OCI-LY7 (cell line): ENCODE results near the gene CROT. TPM values are rescaled to one million over a fixed set of nuclear protein-coding genes. Genes with fewer than 3 reads are reported as not detected.

Source experiments
- BruUV-seq: library from RNA; stranded (reverse); fragments of 400-500 nt; replicated peaks from 2 replicates; lab custom pipeline; 2021; lab: Mats Ljungman, UMichigan
- CTCF ChIA-PET: fragments of 300-600 bp; sonication (Branson Sonifier 250); formaldehyde crosslinking; loops from one replicate; lab custom pipeline; 2022; ENCODE audit warnings: antibody characterized with exemption; ENCODE audit not compliant: unreplicated experiment; lab: Charles Lee
- POLR2A ChIA-PET: fragments of 300-600 bp; sonication (Branson Sonifier 250); formaldehyde crosslinking; loops from one replicate; lab custom pipeline; 2022; ENCODE audit warnings: antibody characterized with exemption; lab: Charles Lee
- DNase-seq: peaks from one replicate; pipeline ENCODE4 v3.0.0-alpha.2; 2015; ENCODE audit warnings: low spot score
- H2AFZ ChIP-seq: fragments of 200-600 bp; sonication (generic), shearing (Covaris generic); 2 replicates; pipeline ENCODE4 v1.6.1; 2014; ENCODE audit warnings: mild to moderate bottlenecking, antibody characterized with exemption, low read length, moderate library complexity
- H3K27ac ChIP-seq: fragments of 200-600 bp; sonication (generic); 2 replicates; pipeline ENCODE4 v1.5.1; 2014; ENCODE audit warnings: mixed run types, low read depth, mild to moderate bottlenecking, moderate library complexity, low read length, inconsistent platforms; ENCODE audit not compliant: poor library complexity, severe bottlenecking
- H3K36me3 ChIP-seq: fragments of 200-600 bp; sonication (generic); 2 replicates; pipeline ENCODE4 v1.6.1; 2014; ENCODE audit warnings: mild to moderate bottlenecking, antibody characterized with exemption, low read length, moderate library complexity, mixed read lengths; ENCODE audit not compliant: insufficient read depth
- H3K4me1 ChIP-seq: fragments of 200-600 bp; sonication (generic); 2 replicates; pipeline ENCODE4 v1.5.1; 2014; ENCODE audit warnings: mild to moderate bottlenecking, low read length; ENCODE audit not compliant: insufficient read depth, poor library complexity, severe bottlenecking
- H3K4me2 ChIP-seq: fragments of 200-600 bp; sonication (generic); 2 replicates; pipeline ENCODE4 v1.6.1; 2014; ENCODE audit warnings: mild to moderate bottlenecking, low read length
- H3K4me3 ChIP-seq: fragments of 200-600 bp; sonication (generic); 2 replicates; pipeline ENCODE4 v1.5.1; 2014; ENCODE audit warnings: mild to moderate bottlenecking, low read depth, low read length; ENCODE audit not compliant: poor library complexity, severe bottlenecking
- H3K79me2 ChIP-seq: fragments of 200-600 bp; sonication (generic); 2 replicates; pipeline ENCODE4 v1.6.1; 2016; ENCODE audit warnings: low read depth, mild to moderate bottlenecking, low read length, moderate library complexity, mixed read lengths; ENCODE audit not compliant: insufficient read depth
- H3K9me2 ChIP-seq: fragments of 200-600 bp; sonication (generic); 2 replicates; pipeline ENCODE4 v1.6.1; 2016; ENCODE audit warnings: mild to moderate bottlenecking, low read length, mixed read lengths; ENCODE audit not compliant: insufficient read depth
- H3K9me3 ChIP-seq: fragments of 200-600 bp; sonication (generic); 2 replicates; pipeline ENCODE4 v1.6.1; 2014; ENCODE audit warnings: mild to moderate bottlenecking, mixed run types, low read length, mixed read lengths
- H4K20me1 ChIP-seq: fragments of 200-600 bp; sonication (generic); 2 replicates; pipeline ENCODE4 v1.6.1; 2014; ENCODE audit warnings: mild to moderate bottlenecking, antibody characterized with exemption, low read length, moderate library complexity, mixed read lengths; ENCODE audit not compliant: insufficient read depth
- CTCF ChIP-seq: fragments of 200-600 bp; sonication (generic); conservative IDR thresholded peaks from 2 replicates; pipeline ENCODE4 v1.5.1; 2014; ENCODE audit warnings: mild to moderate bottlenecking, antibody characterized with exemption, low read length, moderate library complexity, mixed read lengths
- EZH2phosphoT487 ChIP-seq: fragments of 200-600 bp; sonication (generic); IDR thresholded peaks from 2 replicates; pipeline ENCODE4 v1.6.1; 2018; ENCODE audit warnings: low read depth, borderline replicate concordance, mild to moderate bottlenecking, mixed run types, antibody characterized with exemption, low read length, moderate library complexity, mixed read lengths
- intact Hi-C: fragments of 100-400 bp; cut with micrococcal nuclease; formaldehyde crosslinking; loops from one replicate; pipeline ENCODE4 v1.10.0; 2022; ENCODE audit not compliant: unreplicated experiment
- total RNA-seq, 2 experiments: library from RNA; depleted of rRNA in 1 of 2; stranded (reverse); fragments of >200 nt in 1 of 2; shearing (Covaris generic) in 1 of 2; gene quantifications; 2 replicates each; pipeline ENCODE4 v1.2.3, GENCODE V29; 2014 to 2022

The CROT gene
- total RNA-seq, 2 experiments from 2014 or later, result 3.0 to 8.1 TPM

- POLR2A ChIA-PET, result interaction anchor here (0.5 to 2.0 kb wide), 13 partner anchors 9 to 495 kb away, joined by 3 to 6 read pairs (median 4); no protein-coding TSS in a partner anchor
- no TSS peak for BruUV-seq
Observed at GRCh38 chr7:87345962-87346371, 503 bp downstream of the CROT start.

GRCh38 chr7:87347207-87347606 lies 1.7 kb downstream of the CROT start:
- no peak overlapping the region for H3K27ac ChIP-seq
- CTCF ChIA-PET, result interaction anchor here (1.0 kb wide), 1 partner anchor 14 kb away, joined by 3 read pairs; no protein-coding TSS in a partner anchor
- no peaks in the 10 kb centered on the region for H4K20me1 ChIP-seq
- no peaks in the 10 kb centered on the region for H3K9me3 ChIP-seq
- H3K79me2 ChIP-seq, result peaks cover 19% of the 10 kb centered on the region; the same call in 1 of the 2 replicates
- H3K4me1 ChIP-seq, result peaks cover 30% of the 10 kb centered on the region
- H3K4me2 ChIP-seq, result peak overlapping the region; percentile 85; the same call in 1 of the 2 replicates
- POLR2A ChIA-PET, result interaction anchor here (1.6 to 2.0 kb wide), 3 partner anchors 8 to 20 kb away, joined by 4 to 6 read pairs (median 6); no protein-coding TSS in a partner anchor
- H2AFZ ChIP-seq, result no peak overlapping the region
- no peaks in the 10 kb centered on the region for H3K9me2 ChIP-seq
- intact Hi-C loops, result loop anchor here (5.0 kb wide), 2 partner anchors 195 to 585 kb away; partner anchors contain the start of genes ADAM22 and DMTF1
- no peak for DNase-seq
- H3K36me3 ChIP-seq, result peaks cover 47% of the 10 kb centered on the region
- no TSS peak for BruUV-seq
- no peak overlapping the region for H3K4me3 ChIP-seq
- TF ChIP-seq CTCF, result no peak
- no peak for TF ChIP-seq EZH2phosphoT487

More at GRCh38 chr7:87345962-87346371, 503 bp downstream of the CROT start:
- Histone ChIP-seq H3K79me2 (peaks cover 19% of the 10 kb centered on the region; the same call in 1 of the 2 replicates), H2AFZ (peak overlapping the region; percentile 93), H3K4me1 (peaks cover 30% of the 10 kb centered on the region), H3K4me3 (peak overlapping the region; percentile 74), H4K20me1 (no peaks in the 10 kb centered on the region), H3K36me3 (peaks cover 40% of the 10 kb centered on the region), H3K9me3 (no peaks in the 10 kb centered on the region), H3K9me2 (no peaks in the 10 kb centered on the region), H3K4me2 (peak overlapping the region; percentile 85), H3K27ac (peak overlapping the region; percentile 10)
- CTCF ChIA-PET, result no interaction called here
- no peak for DNase-seq
- TF ChIP-seq CTCF (no peak), EZH2phosphoT487 (no peak)
- intact Hi-C loops, result loop anchor here (1.0 to 5.0 kb wide), 5 partner anchors 127 to 586 kb away; partner anchors contain the start of genes ADAM22, DBF4, DMTF1 and SLC25A40

- H3K27ac ChIP-seq, result no peak overlapping the region
- no peaks in the 10 kb centered on the region for H3K9me2 ChIP-seq
- no TSS peak for BruUV-seq
- TF ChIP-seq EZH2phosphoT487 (no peak), CTCF (no peak)
- intact Hi-C loops, result loop anchor here (5.0 kb wide), 2 partner anchors 195 to 585 kb away; partner anchors contain the start of genes ADAM22 and DMTF1
- no peaks in the 10 kb centered on the region for H4K20me1 ChIP-seq
- no peak overlapping the region for H3K4me3 ChIP-seq
- CTCF ChIA-PET, result interaction anchor here (1.0 kb wide), 1 partner anchor 13 kb away, joined by 3 read pairs; no protein-coding TSS in a partner anchor
- DNase-seq, result no peak
- peaks cover 52% of the 10 kb centered on the region for H3K36me3 ChIP-seq
- H3K9me3 ChIP-seq, result peaks cover under 1% of the 10 kb centered on the region; the same call in 1 of the 2 replicates
- POLR2A ChIA-PET, result interaction anchor here (1.6 kb wide), 2 partner anchors 8 to 10 kb away, joined by 6 read pairs; no protein-coding TSS in a partner anchor
- peaks cover 27% of the 10 kb centered on the region for H3K4me1 ChIP-seq
- peaks cover 19% of the 10 kb centered on the region; the same call in 1 of the 2 replicates for H3K79me2 ChIP-seq
- no peak overlapping the region for H2AFZ ChIP-seq
- no peak overlapping the region for H3K4me2 ChIP-seq
Observed at GRCh38 chr7:87347664-87348063, 2.2 kb downstream of the CROT start.
